ENCODE results near the gene INTS11. TPM values are rescaled to one million over a fixed set of nuclear protein-coding genes. Genes with fewer than 3 reads are reported as not detected.

INTS11 gene
- total and polyA plus RNA-seq, 9 of the 15 experiments (the other 6 are each of a cell fraction or from before 2014, with no cell fraction given): 3.6 to 183 (median 110) TPM

- TF ChIP-seq YY1 (IDR thresholded peaks at IDR 0.05; ENCODE audit: borderline replicate concordance in 1 of 3, control insufficient read depth in 1 of 3, extremely low read depth in 1 of 3, insufficient read depth in 3 of 3, insufficient read length in 1 of 3, insufficient replicate concordance in 2 of 3, low read depth in 1 of 3, low read length in 2 of 3) (peak in 1 of 3 experiments; percentile 3), TAF1 (IDR thresholded peaks at IDR 0.05; ENCODE audit: control insufficient read depth, extremely low read depth, insufficient read depth, low read length, severe bottlenecking) (peak; percentile 43), ATF1 (CRISPR knock-in tag; IDR thresholded peaks at IDR 0.05) (no peak), ATF1 (tag; IDR thresholded peaks at IDR 0.05) (peak; percentile 89), MEF2D (tag; conservative IDR thresholded peaks at IDR 0.05; ENCODE audit: low read depth) (no peak), TBP (optimal IDR thresholded peaks at IDR 0.05; ENCODE audit: low read depth, low read length) (peak; percentile 16), ZKSCAN1 (IDR thresholded peaks at IDR 0.05; ENCODE audit: low read depth, low read length) (no peak), PTRF (tag; IDR thresholded peaks at IDR 0.05) (no peak), RBM14 (IDR thresholded peaks at IDR 0.05; ENCODE audit: borderline replicate concordance, insufficient read depth, low read depth, low read length) (no peak), FOXK2 (conservative IDR thresholded peaks at IDR 0.05 in 1 of 2, IDR thresholded peaks at IDR 0.05 in 1 of 2; ENCODE audit: low read depth in 2 of 2) (no peak; a peak in 1 of 4 replicates), RCOR1 (IDR thresholded peaks at IDR 0.05; ENCODE audit: borderline replicate concordance in 1 of 2, low read depth in 2 of 2, low read length in 2 of 2) (no peak), POLR2AphosphoS5 (IDR thresholded peaks at IDR 0.05; ENCODE audit: control insufficient read depth, insufficient read depth, low read depth, low read length) (no peak), SPI1 (IDR thresholded peaks at IDR 0.05; ENCODE audit: borderline replicate concordance, low read depth, low read length) (no peak), SMARCA4 (IDR thresholded peaks at IDR 0.05) (0 out of 2 replicates have a peak, but pooled peaks have one; percentile 23), SAFB (IDR thresholded peaks at IDR 0.05; ENCODE audit: borderline replicate concordance, low read depth, low read length) (no peak), SMARCA5 (IDR thresholded peaks at IDR 0.05) (no peak), PHB (CRISPR knock-in tag; IDR thresholded peaks at IDR 0.05) (no peak), MAFG (tag; conservative IDR thresholded peaks at IDR 0.05) (no peak), POLR2AphosphoS2 (IDR thresholded peaks at IDR 0.05; ENCODE audit: low read length) (no peak), ERF (CRISPR knock-in tag; IDR thresholded peaks at IDR 0.05) (no peak), ZNF384 (IDR thresholded peaks at IDR 0.05; ENCODE audit: low read depth, low read length) (no peak), PCBP2 (IDR thresholded peaks at IDR 0.05; ENCODE audit: low read depth, low read length, poor library complexity, severe bottlenecking) (no peak), U2AF1 (optimal IDR thresholded peaks at IDR 0.05; ENCODE audit: low read depth, low read length) (no peak), DMBX1 (CRISPR knock-in tag; IDR thresholded peaks at IDR 0.05; ENCODE audit: borderline replicate concordance) (no peak)
- TF ChIP-seq, protein P1, sequence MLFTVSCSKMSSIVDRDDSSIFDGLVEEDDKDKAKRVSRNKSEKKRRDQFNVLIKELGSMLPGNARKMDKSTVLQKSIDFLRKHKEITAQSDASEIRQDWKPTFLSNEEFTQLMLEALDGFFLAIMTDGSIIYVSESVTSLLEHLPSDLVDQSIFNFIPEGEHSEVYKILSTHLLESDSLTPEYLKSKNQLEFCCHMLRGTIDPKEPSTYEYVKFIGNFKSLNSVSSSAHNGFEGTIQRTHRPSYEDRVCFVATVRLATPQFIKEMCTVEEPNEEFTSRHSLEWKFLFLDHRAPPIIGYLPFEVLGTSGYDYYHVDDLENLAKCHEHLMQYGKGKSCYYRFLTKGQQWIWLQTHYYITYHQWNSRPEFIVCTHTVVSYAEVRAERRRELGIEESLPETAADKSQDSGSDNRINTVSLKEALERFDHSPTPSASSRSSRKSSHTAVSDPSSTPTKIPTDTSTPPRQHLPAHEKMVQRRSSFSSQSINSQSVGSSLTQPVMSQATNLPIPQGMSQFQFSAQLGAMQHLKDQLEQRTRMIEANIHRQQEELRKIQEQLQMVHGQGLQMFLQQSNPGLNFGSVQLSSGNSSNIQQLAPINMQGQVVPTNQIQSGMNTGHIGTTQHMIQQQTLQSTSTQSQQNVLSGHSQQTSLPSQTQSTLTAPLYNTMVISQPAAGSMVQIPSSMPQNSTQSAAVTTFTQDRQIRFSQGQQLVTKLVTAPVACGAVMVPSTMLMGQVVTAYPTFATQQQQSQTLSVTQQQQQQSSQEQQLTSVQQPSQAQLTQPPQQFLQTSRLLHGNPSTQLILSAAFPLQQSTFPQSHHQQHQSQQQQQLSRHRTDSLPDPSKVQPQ (CRISPR knock-in tag; IDR thresholded peaks at IDR 0.05; ENCODE audit: borderline replicate concordance): no peak
- TF ChIP-seq, protein P2, sequence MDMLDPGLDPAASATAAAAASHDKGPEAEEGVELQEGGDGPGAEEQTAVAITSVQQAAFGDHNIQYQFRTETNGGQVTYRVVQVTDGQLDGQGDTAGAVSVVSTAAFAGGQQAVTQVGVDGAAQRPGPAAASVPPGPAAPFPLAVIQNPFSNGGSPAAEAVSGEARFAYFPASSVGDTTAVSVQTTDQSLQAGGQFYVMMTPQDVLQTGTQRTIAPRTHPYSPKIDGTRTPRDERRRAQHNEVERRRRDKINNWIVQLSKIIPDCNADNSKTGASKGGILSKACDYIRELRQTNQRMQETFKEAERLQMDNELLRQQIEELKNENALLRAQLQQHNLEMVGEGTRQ (CRISPR knock-in tag; IDR thresholded peaks at IDR 0.05): peak; percentile 88
These were observed 34.2 kb upstream of the INTS11 start, which contains the start of gene MXRA8 (continued) for GRCh38 chr1:1358433-1359271.

Data from K562 (cell line).